Activated T-helper 17 cell treated with anti-CD3 and anti-CD28 coated beads, Interleukin-2, amount 50 U/mL, for 72 hours (primary cell): ENCODE measurements around the gene COCH. TPM values are rescaled to one million over a fixed set of nuclear protein-coding genes. Genes with fewer than 3 reads are reported as not detected.
"Not testable (repeated sequence)": the region's sequence is repeated elsewhere in the genome, so short reads cannot be mapped to it uniquely, and the experiment has no call there.

Experiments
- ATAC-seq: fragments of 150-1000 bp; cut with Tn5 transposase; replicated peaks from 2 replicates; pipeline ENCODE4 v1.10.0; 2021; ENCODE audit warnings: mild to moderate bottlenecking, moderate library complexity
- H3K27ac Mint-ChIP-seq: one replicate; pipeline ENCODE4 v1.8.0; 2022; ENCODE audit warnings: mixed read lengths
- H3K27me3 Mint-ChIP-seq: one replicate; pipeline ENCODE4 v1.8.0; 2022; ENCODE audit warnings: mixed read lengths
- H3K36me3 Mint-ChIP-seq: one replicate; pipeline ENCODE4 v1.8.0; 2022; ENCODE audit warnings: low read depth, mild to moderate bottlenecking, mixed read lengths
- H3K4me1 Mint-ChIP-seq: one replicate; pipeline ENCODE4 v1.8.0; 2022; ENCODE audit warnings: mixed read lengths
- H3K4me3 Mint-ChIP-seq: one replicate; pipeline ENCODE4 v1.8.0; 2022; ENCODE audit warnings: mild to moderate bottlenecking, mixed read lengths
- H3K9me3 Mint-ChIP-seq: one replicate; pipeline ENCODE4 v1.8.0; 2022; ENCODE audit warnings: mixed read lengths
- total RNA-seq, 2 donors: library from RNA; stranded (reverse); gene quantifications; one replicate each; pipeline ENCODE4 v1.2.3, GENCODE V29; 2022

Gene COCH
- total RNA-seq, 2 donors from 2014 or later, result 0.58 to 0.71 TPM

DNA sequence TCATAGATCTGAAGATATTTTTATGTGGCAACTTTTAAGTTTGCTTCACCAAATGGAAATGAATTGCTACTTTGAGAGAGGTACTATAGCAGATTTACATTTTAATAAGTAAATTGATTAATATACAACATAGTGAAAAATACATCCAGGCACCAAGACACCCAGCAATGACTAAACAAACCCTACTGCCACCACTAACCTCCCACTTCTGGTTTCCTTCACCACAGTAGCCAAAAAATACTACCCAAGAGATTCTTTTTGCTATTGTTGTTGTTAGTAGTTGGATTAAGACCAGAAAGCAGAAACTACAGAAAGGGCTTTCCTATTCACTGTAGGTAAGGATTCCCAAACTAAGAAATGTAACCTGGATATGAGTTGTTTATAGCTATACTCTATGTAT, 54.1 kb downstream of the COCH start:
- no peak overlapping the region for H3K4me3 Mint-ChIP-seq
- H3K36me3 Mint-ChIP-seq, result peaks cover 64% of the 10 kb centered on the region
- no peaks in the 10 kb centered on the region for H3K9me3 Mint-ChIP-seq
- ATAC-seq, result peak; percentile 63
- H3K27me3 Mint-ChIP-seq, result no peaks in the 10 kb centered on the region
- no peak overlapping the region for H3K27ac Mint-ChIP-seq
- peaks cover 11% of the 10 kb centered on the region for H3K4me1 Mint-ChIP-seq

DNA sequence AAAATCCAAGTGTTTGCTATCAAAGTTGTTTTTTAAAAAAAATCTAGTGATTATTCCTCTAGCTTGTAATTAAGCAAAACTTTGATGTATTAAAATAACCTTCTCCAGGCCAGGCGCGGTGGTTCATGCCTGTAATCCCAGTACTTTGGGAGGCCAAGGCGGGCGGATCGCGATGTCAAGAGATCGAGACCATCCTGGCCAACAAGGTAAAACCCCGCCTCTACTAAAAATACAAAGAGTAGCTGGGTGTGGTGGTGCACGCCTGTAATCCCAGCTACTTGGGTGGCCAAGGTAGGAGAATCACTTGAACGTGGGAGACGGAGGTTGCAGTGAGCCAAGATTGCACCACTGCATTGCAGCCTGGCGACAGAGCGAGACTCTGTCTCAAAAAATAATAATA, 59.6 kb downstream of the COCH start:
- H3K4me3 Mint-ChIP-seq, H3K27ac Mint-ChIP-seq, H3K4me1 Mint-ChIP-seq, ATAC-seq, H3K27me3 Mint-ChIP-seq, H3K9me3 Mint-ChIP-seq: not testable (repeated sequence)
- peaks cover 85% of the 10 kb centered on the region for H3K36me3 Mint-ChIP-seq

DNA sequence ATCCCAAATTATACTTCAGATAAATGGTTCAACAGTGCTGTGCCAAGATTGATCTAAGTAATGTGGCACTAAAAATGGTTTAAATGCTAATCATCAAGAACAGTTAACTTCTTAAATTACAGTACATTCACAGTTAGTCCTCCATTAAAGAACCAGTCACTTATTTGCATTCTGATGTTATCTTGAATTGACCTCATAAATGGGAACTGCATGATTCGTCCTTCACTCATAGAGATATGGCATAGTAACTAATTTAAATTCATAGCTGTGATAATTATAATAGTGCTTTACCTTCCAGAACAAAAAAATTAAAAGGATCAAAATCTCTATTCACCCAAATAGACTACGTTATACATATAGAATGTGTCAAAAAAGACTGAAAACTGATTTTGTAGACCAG, 61.1 kb downstream of the COCH start:
- Mint-ChIP-seq H3K27ac (no peak overlapping the region), H3K9me3 (no peaks in the 10 kb centered on the region), H3K4me3 (no peak overlapping the region), H3K36me3 (peaks cover 89% of the 10 kb centered on the region), H3K4me1 (no peaks in the 10 kb centered on the region), H3K27me3 (no peaks in the 10 kb centered on the region)
- no peak for ATAC-seq

DNA sequence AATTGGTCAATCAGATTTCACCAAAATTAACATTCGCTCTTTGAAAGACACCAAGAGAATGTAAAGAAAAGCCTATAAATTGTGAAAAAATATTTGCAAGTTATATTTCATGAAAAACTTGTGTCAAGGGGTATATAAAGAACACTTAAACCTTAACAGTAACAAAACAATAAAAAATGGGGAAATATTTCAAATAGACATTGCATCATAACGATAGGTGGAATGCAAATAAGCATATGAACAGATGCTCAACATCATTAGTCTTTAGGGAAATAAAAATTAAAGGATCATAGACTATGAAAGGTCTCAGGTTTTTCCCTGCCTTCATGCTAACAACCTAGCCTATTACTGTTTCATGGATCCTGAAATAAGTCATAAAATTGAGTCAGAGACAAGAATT, 64.3 kb downstream of the COCH start:
- no peak overlapping the region for H3K27ac Mint-ChIP-seq
- ATAC-seq, result no peak
- H3K9me3 Mint-ChIP-seq, result no peaks in the 10 kb centered on the region
- H3K27me3 Mint-ChIP-seq, result no peaks in the 10 kb centered on the region
- H3K4me3 Mint-ChIP-seq, result no peak overlapping the region
- peaks cover 79% of the 10 kb centered on the region for H3K36me3 Mint-ChIP-seq
- H3K4me1 Mint-ChIP-seq, result peaks cover 6% of the 10 kb centered on the region

Other genes with a start within 250 kb of the COCH start
- 1 to 10 TPM; 4.3 to 5.9 TPM for gene AP4S1, start 151.1 kb downstream of the COCH start, total RNA-seq
- gene STRN3, start 151.8 kb downstream of the COCH start, total RNA-seq, result 10 to 100 TPM; 18.6 to 31.1 TPM